Left forelimb (tissue), 1 donor: ENCODE data around the gene PCYOX1L.

Experiments
- DNase-seq: peaks from one replicate; pipeline ENCODE4 v3.0.0-alpha.2; 2018; ENCODE audit warnings: low spot score

Gene PCYOX1L

GRCh38 chr5:149337736-149338135 lies 20.1 kb upstream of the PCYOX1L start:
- no peak for DNase-seq

DNA sequence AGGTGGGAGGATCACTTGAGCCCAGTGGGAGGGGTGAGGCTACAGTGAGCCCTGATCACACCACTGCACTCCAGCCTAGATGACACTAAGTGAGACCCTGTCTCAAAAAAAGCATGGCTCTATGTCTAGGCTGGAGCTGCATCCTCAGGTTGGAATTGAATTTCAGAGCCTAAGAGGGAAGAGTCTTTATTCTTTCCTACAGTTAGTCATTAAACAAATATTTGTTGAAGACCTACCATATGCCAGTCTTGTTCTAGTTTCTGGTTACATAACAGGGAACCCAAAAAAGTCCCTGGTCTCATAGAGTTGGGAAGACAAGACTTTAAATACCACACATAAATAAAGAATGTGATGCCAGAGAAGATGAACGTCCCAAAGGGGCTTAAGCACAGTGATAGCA lies 19.5 kb upstream of the PCYOX1L start:
- no peak for DNase-seq

DNA sequence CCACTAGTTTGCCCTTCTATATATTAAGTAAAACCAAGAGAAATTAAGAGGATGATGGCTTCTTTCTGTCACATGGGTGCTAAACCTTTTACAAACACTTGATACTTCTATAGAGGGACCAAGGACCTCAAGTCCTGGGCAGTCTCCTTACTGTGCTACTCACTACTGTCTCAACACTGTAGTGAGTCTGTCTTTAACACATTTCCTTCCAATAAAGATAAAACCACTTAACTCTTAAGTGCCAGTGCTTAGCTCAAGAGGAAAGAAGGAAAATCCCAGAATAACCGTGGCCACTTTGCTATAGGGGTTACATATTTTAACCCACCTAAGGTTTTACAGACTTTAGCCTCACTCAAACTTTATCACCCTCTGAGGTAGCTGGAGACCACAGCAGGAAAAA lies 16.9 kb upstream of the PCYOX1L start:
- DNase-seq, result no peak

- no peak for DNase-seq
Observed at GRCh38 chr5:149341876-149342275, 16.0 kb upstream of the PCYOX1L start.

DNA sequence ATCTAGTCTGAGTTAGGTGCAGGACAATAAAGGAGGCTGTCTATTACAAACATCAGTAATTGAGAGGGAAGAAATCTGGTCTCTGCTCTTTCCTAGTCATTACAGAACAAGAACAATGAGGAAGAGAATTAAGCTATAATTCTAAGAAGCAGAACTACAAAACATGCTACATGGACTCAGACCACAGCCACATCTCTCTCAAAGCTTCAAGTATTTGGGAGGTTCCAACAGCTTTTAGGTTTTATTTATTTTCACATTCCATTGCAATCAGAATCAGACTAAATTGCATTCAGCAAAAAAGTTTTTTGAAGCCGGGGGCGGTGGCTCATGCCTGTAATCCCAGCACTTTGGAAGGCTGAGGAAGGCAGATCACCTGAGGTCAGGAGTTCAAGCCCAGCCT lies 13.7 kb upstream of the PCYOX1L start:
- no peak for DNase-seq

DNA sequence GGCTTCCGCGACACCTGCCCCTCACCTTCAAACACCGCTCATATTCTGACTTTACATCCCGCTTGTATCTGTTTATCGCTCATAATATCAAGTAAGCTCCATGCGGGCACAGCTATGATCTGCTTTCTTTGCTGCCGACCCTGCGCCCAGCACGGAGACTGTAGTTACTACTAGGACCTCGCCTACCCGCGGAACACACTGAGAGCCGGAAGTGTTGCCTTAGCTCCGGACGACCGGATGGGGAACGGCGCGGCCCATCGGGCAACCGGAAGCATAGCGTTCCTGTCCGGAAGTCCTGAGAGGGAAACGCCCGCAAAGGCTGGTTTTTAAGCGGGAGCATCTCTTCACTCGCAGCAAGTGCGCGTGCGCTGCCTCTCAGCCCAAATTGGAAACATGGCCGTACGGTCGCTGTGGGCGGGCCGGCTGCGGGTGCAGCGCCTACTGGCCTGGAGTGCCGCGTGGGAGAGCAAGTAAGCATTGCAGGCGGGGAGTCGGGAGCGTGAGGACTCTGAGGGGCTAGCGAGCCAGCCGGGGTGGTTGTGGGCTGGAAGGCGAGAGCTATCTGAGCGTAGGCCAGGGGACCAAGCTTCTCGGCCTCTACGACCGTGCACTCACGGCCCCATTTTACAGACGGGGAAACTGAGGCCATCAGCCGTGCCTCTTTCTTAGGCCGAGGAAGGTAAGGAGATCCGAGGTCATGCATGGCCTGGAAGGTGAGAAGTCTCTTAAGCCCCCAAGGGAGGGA lies 12.5 kb upstream of the PCYOX1L start, which contains the start of gene GRPEL2:
Gene GRPEL2, plus strand, starts transcription at position 353 of the 745 bp plus-strand sequence. Its CDS starts 41 bp downstream, at position 394.
- DNase-seq, result peak; percentile 96

GRCh38 chr5:149345892-149346222 lies 12.0 kb upstream of the PCYOX1L start:
- DNase-seq, result no peak

DNA sequence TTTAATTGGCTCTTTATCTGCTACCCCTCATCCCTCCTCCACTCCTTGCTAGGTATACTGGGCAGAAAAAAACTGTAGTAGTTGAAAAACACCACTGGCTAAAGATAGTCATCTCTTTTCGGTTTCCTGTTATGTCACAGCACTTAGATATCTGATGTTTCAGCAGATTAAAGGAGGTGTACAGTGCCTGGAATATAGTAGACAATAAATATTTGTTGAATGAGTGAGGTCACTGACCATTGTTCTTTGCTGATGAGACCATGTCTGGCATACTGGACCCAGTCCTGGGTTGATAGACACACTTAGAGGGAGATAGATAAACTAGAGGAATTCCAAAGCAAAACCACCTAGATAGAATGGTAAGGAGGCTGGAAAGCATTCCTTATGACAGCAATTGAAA lies 9.3 kb upstream of the PCYOX1L start:
- no peak for DNase-seq

DNA sequence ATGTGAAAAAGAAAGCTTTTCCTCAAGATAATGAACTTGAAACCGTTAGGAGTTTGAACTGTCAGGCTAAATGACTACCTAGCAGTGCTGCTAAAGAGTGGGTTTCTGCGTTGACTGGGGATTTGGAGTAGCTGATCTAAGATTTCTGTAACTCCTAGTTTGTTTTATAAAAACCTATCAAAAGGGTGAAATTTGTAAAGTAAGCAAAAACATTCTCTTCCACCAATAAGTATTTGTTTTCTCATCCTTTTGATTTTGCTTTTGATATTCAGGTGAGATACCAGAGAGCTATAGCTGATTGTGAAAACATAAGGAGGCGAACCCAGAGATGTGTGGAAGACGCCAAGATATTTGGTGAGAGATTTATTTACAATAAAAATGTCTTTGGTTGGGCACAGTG lies 8.5 kb upstream of the PCYOX1L start:
- no peak for DNase-seq

DNA sequence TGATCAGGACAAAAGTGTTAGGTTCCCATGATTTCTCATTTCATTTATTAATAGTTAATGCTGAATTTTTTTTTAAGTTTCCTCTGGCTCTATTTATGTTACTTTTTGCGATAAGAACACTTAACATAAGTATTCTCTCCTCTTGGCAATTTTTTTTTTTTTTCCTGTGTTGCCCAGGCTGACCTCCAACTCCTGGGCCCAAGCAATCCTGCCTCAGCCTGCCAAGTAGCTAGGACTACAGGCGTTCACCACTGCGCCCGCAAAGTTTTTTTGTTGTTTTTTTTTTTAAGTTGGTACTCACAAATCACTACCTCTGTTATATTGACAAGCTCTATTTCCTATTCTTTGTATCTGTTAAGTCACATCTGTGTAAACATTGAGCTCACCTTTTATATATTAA lies 5.7 kb upstream of the PCYOX1L start:
- DNase-seq, result no peak

DNA sequence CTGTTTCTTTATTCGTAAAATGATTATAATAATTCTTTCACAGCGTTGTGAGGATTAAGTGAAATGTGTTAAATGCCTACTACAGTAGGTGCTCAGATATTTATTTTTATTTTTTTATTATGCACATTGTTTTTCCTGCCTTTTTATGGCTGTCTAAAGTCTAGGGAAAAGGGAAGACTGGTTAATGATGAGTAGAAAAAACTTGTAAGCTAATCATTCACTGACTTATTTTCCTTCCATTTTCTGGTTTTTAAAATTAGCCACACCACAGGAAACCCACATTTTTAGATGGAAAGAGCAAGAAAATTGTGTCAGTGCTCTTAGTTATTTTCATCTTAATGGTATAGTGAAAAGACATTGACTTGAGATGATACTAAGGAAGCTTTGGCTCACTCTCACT lies 3.9 kb upstream of the PCYOX1L start:
- no peak for DNase-seq

- DNase-seq, result no peak
Observed at GRCh38 chr5:149355688-149356087, 2.2 kb upstream of the PCYOX1L start.

- DNase-seq, result no peak
Observed at GRCh38 chr5:149356391-149356790, 1.5 kb upstream of the PCYOX1L start.

- peak; percentile 65 for DNase-seq
Observed at GRCh38 chr5:149358294-149358651, 427 bp downstream of the PCYOX1L start.

DNA sequence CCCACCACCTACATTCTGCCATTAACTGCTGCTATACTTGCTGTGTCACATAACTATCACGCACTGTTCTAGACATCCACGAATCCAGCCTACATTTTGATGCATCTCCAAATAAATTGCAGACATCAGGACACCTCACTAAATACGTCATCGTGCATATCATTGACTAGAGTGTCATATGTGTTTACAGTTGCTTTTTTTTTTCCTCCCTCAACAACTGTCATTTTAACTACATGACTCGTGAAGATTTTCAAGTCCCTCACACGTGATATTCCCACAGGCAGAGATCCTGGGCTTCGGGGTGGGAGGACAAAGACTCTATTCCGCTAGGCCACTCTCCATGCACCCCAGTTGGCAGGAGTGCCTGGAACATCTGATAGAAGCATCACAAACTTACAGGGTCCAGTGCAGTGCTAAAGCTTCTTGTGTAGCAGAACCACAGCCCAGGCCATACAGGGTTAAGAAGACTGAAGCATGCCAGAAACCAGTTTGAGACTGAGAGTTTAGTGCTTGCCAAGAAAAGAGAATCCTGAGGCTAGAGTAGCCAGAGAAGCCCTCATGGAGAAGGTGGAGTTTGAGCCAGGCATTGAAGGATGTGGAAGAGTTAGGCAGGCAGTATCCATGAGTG lies 1.1 kb downstream of the PCYOX1L start:
- no peak for DNase-seq

DNA sequence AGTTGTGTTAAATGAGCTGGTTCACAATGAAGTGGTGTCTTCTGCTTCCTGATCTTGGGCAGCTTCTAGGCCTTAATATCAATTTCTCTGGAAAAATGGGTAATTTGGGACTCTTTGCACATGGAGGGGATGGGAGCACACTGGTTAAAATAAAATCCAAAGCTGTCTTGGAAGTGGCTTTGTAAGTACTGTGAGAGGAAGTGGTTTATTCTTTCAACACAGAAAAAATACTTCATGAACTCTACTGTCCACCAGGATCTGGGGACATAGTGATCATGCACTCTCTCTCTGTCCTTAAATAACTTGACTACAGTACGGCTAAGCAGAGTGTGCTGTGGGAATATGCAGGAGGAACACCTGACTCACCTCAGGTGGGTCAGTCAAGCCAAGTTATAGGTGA lies 2.4 kb downstream of the PCYOX1L start:
- no peak for DNase-seq

DNA sequence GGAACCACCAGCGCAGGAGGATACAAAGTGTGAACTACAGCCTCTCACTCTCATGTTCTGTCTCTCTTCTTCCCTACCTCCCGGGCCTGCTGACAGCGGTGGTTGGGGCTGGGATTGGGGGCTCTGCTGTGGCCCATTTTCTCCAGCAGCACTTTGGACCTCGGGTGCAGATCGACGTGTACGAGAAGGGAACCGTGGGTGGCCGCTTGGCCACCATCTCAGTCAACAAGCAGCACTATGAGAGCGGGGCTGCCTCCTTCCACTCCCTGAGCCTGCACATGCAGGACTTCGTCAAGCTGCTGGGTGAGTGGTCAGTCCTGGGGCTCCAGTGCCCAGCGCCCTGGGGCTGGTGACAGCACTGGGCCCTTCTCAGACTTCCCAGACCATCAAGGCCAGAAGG lies 4.7 kb downstream of the PCYOX1L start:
- no peak for DNase-seq

- no peak for DNase-seq
Observed at GRCh38 chr5:149363358-149363757, 5.5 kb downstream of the PCYOX1L start.

DNA sequence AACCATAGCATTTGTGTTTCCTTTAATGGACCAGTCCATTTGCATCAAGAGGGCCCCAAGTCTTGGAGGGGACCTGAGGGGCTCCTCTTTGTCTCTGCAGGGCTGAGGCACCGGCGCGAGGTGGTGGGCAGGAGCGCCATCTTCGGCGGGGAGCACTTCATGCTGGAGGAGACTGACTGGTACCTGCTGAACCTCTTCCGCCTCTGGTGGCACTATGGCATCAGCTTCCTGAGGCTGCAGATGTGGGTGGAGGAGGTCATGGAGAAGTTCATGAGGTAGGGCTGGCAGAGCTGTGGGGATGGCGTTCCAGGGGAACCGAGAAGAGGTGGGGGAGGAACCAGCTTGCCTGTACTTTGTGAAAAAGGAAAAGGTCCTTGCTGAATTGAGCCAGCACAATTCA lies 6.1 kb downstream of the PCYOX1L start:
- no peak for DNase-seq

DNA sequence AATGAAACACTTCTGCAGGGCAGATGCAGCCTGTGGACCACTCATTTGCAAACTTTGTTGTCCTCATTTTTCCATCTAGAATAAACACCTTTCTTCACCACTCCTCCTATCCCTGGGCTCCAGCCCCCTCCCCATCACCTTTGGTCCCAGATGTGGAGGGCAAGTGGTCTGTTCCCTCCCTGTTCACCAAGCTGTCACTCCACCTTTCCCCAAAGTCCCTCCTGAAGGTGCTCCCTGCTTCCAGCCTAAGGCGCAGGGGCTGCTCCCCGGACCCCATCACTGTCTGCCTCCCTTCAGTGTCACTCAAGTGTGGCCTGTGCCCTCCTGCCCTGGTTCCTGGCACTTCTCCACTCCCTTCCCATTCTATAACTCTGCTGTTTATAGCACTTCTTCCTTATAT lies 6.9 kb downstream of the PCYOX1L start:
- DNase-seq, result no peak

DNA sequence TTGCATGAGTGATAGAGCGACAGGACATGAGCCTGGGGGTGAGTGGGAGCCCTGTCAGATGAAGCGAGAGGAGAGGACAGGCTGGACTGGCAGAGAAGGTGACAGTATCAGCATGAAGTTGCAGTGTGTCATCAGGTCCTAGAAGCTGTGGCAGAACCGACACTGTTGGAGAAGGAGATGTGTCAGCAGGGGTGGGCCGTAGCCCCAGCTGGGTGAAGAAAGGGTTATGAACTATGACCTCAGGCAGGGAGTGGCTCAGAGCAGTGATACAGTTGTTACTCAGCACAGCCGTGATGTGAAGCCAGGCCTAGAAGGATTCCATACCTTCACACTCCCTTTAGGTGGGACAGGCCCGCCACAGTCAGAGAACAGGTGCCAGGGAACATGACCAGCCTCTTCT lies 7.6 kb downstream of the PCYOX1L start:
- no peak for DNase-seq

- no peak for DNase-seq
Observed at GRCh38 chr5:149366169-149366729, 8.4 kb downstream of the PCYOX1L start.

DNA sequence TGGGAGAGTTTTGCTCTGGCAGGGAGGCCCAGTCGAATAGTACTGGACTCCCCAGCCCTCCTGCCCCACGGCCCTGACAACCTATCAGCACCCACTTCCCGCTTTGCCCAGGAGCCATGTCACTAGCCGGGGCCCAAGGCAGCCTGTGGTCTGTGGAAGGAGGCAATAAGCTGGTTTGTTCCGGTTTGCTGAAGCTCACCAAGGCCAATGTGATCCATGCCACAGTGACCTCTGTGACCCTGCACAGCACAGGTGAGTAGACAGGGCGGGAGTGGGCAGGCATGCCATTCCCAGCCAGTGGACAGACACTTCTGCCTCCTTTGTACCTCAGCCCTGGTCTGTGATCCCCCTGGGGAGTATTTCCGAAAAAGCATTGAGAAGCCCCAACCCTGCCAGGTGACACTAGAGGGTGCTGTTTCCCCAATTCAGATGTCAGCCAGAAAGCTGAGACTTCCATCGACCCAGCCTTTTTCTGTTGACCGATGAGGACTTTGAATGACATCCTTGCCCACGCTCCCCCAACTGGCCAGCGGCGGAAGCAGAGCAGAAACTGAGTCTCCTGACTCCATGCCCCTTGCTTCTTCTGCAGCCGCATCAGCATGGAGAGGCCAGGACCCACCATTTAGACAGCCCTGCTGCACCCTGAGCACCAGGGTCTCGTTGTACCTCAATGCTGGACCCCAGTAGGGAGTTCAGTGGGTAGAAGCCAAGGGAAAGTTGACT lies 9.6 kb downstream of the PCYOX1L start:
- DNase-seq, result no peak
